Epithelial cell of proximal tubule (primary cell): Measurements from ENCODE around the gene DISC1. TPM values are rescaled to one million over a fixed set of nuclear protein-coding genes. Genes with fewer than 3 reads are reported as not detected.
A peak's percentile ranks its signal among the peaks of the same experiment; 100 is the strongest.
"Not testable (repeated sequence)": the region's sequence is repeated elsewhere in the genome, so short reads cannot be mapped to it uniquely, and the experiment has no call there.

Experiments used
- DNase-seq: peaks from one replicate; pipeline ENCODE4 v3.0.0-alpha.2; 2011; ENCODE audit warnings: low read depth
- H3K4me3 ChIP-seq: 2 replicates; pipeline ENCODE4 v1.5.1; 2011; ENCODE audit warnings: low read depth, mild to moderate bottlenecking, low read length
- CTCF ChIP-seq: conservative IDR thresholded peaks from 2 replicates; pipeline ENCODE4 v1.5.1; 2012; ENCODE audit warnings: low read depth, mild to moderate bottlenecking, low read length
- total RNA-seq: library from RNA; depleted of rRNA; stranded (reverse); fragments of >200 nt; gene quantifications from 2 replicates; pipeline ENCODE4 v1.2.3, GENCODE V29; 2015

DISC1 gene
- total RNA-seq, 1 donor from 2014 or later: 3.1 TPM

DNA sequence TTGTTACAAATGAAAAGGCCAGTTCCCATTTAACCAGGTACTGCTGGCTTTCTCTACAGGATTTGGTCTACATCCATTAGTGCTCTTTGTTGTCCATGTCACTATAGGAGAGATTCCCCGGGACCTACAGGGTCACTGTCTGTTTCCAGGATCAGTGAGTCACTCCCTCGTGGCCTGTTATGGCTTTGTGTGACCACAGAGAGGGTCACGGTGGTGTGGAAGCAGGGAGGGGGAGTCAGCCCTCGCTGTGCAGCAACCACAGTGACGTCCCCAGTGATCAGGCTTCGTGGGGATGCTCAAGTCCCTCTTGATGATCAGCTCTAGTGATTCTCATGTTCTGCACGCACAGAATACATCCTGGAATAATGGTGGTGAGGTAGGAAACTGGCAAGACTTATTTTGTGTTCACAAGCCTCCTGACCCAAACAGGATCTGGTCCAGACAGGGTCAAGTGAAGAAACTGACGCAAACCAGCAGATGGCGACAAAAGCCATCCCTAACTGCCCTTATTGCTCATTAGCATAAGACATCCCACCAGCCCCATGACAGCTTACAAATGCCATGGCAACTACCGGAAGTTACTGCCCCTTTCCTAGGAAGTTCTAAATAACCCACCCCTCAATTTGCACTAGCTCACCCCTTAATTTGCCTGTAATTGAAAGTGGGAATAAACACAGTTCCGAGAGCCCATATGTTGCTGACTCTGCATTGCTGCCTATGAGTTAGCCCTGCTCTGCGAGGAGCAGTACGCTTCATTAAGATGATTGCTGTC lies 98.5 kb downstream of the DISC1 start:
- no peak overlapping the region for H3K4me3 ChIP-seq
- peak; percentile 9 for DNase-seq
- TF ChIP-seq CTCF: peak; percentile 78

DNA sequence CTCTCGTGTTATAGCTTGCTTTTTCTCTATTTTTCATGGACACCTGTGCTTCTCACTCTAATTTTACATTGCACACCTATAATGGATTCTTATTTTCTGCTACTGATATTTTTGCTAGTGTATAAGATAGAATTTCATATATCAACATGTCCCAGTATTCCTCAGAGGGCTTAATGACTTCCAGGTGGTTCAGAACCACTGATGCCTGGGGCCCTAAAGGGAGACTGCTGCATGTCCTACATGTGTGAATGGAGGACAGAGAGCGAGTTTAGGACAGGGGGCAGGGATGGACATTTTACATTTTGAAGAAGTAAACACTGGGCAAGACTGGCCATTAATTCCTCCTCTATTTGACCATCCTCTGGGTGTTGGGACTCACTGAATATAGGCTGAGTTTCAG lies 100.6 kb downstream of the DISC1 start:
- no peak for TF ChIP-seq CTCF
- no peak overlapping the region for H3K4me3 ChIP-seq
- DNase-seq: no peak

DNA sequence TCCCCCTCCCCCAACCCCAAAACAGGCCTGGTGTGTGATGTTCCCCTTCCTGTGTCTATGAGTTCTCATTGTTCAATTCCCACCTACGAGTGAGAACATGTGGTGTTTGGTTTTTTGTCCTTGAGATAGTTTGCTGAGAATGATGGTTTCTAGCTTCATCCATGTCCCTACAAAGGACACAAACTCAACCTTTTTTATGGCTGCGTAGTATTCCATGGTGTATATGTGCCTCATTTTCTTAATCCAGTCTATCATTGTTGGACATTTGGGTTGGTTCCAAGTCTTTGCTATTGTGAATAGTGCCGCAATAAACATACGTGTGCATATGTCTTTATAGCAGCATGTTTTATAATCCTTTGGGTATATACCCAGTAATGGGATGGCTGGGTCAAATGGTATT lies 102.4 kb downstream of the DISC1 start:
- not testable (repeated sequence) for H3K4me3 ChIP-seq, DNase-seq

DNA sequence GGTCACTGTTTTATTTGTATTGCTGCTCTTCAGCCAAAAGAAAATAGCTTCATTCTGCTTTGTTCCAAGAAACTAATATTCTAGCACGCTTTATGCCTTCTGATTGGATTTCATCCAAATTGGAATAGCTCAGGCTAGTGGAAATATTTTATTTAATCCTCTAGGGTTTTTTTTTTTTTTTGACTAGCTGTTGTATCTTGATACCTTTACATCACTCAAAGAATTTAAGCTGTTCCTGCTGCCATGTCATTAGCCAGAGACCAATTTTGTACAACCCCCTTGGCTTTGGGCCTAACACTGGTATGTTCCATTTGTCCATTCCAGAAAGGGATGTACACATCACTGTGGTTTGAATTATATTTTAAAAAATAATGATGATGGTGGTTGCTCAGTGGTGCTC lies 103.0 kb downstream of the DISC1 start:
- TF ChIP-seq CTCF: no peak
- DNase-seq: no peak
- no peak overlapping the region for H3K4me3 ChIP-seq

- no peak overlapping the region for H3K4me3 ChIP-seq
- TF ChIP-seq CTCF: no peak
- DNase-seq: no peak
These were observed 104.7 kb downstream of the DISC1 start for GRCh38 chr1:231731268-231731667.

DNA sequence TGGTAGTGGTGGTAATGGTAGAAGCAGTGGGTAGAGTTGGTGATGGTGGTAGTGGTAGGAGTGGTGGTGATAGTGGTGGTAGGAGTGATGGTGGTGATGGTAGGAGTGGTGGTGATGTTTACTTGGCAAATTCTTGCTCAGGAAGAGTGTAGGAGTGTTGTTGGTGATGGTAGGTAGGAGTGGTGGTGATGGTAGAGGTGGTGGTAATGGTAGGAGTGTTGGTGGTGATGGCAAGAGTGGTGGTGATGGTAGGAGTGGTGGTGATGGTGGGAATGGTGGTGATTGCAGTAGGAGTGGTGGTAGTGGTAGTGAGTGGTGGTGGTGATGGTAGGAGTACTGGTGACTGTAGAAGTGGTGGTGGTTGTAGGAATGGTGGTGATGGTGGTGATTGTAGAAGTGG lies 106.5 kb downstream of the DISC1 start:
- no peak for DNase-seq
- no peak for TF ChIP-seq CTCF
- no peak overlapping the region for H3K4me3 ChIP-seq

GRCh38 chr1:231733672-231734071 lies 107.1 kb downstream of the DISC1 start:
- TF ChIP-seq CTCF: no peak
- no peak for DNase-seq
- H3K4me3 ChIP-seq: no peak overlapping the region

- TF ChIP-seq CTCF: no peak
- no peak for DNase-seq
- no peak overlapping the region for H3K4me3 ChIP-seq
These were observed 107.8 kb downstream of the DISC1 start for GRCh38 chr1:231734417-231734816.
